Type B pancreatic cell (in vitro differentiated cells): Measurements from ENCODE around the gene DPYSL4. TPM values are rescaled to one million over a fixed set of nuclear protein-coding genes. Genes with fewer than 3 reads are reported as not detected.
"Not testable (repeated sequence)": the region's sequence is repeated elsewhere in the genome, so short reads cannot be mapped to it uniquely, and the experiment has no call there.

Experiments
- DNase-seq: peaks from one replicate; pipeline ENCODE4 v3.0.0; 2021; ENCODE audit warnings: mixed read lengths; ENCODE audit not compliant: unreplicated experiment; ENCODE audit errors: extremely low spot score
- H3K27ac Mint-ChIP-seq: 2 replicates; pipeline ENCODE4 v1.8.0; 2021; ENCODE audit warnings: mild to moderate bottlenecking, mixed read lengths
- H3K27me3 Mint-ChIP-seq: 2 replicates; pipeline ENCODE4 v1.8.0; 2021; ENCODE audit warnings: mixed read lengths
- H3K36me3 Mint-ChIP-seq: 2 replicates; pipeline ENCODE4 v1.8.0; 2021; ENCODE audit warnings: mixed read lengths
- H3K4me1 Mint-ChIP-seq: one replicate; pipeline ENCODE4 v1.8.0; 2021; ENCODE audit warnings: mixed read lengths; ENCODE audit not compliant: unreplicated experiment
- H3K4me3 Mint-ChIP-seq: 2 replicates; pipeline ENCODE4 v1.8.0; 2021; ENCODE audit warnings: mild to moderate bottlenecking, mixed read lengths
- H3K9me3 Mint-ChIP-seq: 2 replicates; pipeline ENCODE4 v1.8.0; 2021; ENCODE audit warnings: mixed read lengths
- total RNA-seq: library from RNA; stranded (reverse); gene quantifications from 2 replicates; pipeline ENCODE4 v1.2.1, GENCODE V29; 2021; ENCODE audit warnings: low replicate concordance
- TF ChIP-seq, protein P1 (sequence below): fragments of 200-600 bp; sonication (generic); conservative IDR thresholded peaks from 2 replicates; pipeline ENCODE4 v1.5.0; 2021; ENCODE audit warnings: antibody characterized with exemption, mild to moderate bottlenecking

DPYSL4 gene
- total RNA-seq, 1 donor from 2014 or later, result 61.9 TPM

DNA sequence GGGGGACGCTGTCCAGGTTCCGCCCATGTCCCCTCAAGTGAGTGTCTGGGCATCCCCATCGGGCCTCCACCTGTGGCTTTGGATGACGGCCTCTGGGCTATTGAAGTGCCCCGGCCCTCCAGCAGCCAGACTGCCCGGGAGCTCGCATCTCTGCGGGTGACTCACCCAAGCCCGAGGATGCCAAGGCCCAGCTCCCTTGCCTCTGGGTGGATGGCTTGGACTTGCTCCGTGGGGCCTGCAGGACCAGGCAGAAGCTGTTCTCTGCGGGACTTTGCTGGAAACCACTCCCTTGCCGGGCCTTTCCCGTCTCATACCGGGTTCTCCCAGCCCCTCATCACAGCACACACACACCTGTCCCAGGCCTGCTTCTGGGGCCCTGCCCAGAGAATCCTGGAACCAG, 22.4 kb downstream of the DPYSL4 start:
- no peaks in the 10 kb centered on the region for H3K4me1 Mint-ChIP-seq
- TF ChIP-seq, protein P1, sequence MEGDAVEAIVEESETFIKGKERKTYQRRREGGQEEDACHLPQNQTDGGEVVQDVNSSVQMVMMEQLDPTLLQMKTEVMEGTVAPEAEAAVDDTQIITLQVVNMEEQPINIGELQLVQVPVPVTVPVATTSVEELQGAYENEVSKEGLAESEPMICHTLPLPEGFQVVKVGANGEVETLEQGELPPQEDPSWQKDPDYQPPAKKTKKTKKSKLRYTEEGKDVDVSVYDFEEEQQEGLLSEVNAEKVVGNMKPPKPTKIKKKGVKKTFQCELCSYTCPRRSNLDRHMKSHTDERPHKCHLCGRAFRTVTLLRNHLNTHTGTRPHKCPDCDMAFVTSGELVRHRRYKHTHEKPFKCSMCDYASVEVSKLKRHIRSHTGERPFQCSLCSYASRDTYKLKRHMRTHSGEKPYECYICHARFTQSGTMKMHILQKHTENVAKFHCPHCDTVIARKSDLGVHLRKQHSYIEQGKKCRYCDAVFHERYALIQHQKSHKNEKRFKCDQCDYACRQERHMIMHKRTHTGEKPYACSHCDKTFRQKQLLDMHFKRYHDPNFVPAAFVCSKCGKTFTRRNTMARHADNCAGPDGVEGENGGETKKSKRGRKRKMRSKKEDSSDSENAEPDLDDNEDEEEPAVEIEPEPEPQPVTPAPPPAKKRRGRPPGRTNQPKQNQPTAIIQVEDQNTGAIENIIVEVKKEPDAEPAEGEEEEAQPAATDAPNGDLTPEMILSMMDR, result no peak
- no peak overlapping the region for H3K4me3 Mint-ChIP-seq
- H3K9me3 Mint-ChIP-seq, result peaks cover 6% of the 10 kb centered on the region
- H3K27me3 Mint-ChIP-seq, result no peaks in the 10 kb centered on the region
- peaks cover 5% of the 10 kb centered on the region for H3K36me3 Mint-ChIP-seq
- DNase-seq, result no peak
- H3K27ac Mint-ChIP-seq, result no peak overlapping the region

DNA sequence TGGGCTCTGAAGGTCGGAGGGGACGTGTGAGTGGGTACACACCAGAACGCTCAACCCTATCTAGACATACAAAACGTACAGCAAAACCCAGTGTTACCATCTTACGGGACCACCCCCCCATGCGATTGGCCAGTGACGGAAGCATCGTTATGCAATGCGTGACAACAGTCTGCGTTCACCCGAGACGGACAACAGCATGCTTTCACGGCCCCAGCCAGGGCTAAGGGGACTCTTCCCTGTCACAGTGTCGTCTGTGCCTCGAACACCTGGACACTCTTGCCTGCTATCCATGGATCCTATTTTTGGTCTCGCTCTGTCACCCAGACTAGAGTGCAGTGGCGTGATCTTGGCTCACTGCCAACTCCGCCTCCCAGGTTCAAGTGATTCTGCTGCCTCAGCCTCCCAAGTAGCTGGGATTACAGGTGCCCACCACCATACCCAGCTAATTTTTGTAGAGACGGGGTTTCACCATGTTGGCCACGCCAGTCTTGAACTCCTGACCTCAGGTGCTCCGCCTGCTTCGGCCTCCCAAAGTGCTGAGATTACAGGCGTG, 23.3 kb downstream of the DPYSL4 start:
- TF ChIP-seq, protein P1, result no peak
- H3K36me3 Mint-ChIP-seq, result peaks cover 5% of the 10 kb centered on the region
- no peaks in the 10 kb centered on the region for H3K27me3 Mint-ChIP-seq
- no peak for DNase-seq
- H3K4me1 Mint-ChIP-seq, result no peaks in the 10 kb centered on the region
- H3K9me3 Mint-ChIP-seq, result peaks cover 6% of the 10 kb centered on the region
- no peak overlapping the region for H3K4me3 Mint-ChIP-seq
- H3K27ac Mint-ChIP-seq, result no peak overlapping the region

DNA sequence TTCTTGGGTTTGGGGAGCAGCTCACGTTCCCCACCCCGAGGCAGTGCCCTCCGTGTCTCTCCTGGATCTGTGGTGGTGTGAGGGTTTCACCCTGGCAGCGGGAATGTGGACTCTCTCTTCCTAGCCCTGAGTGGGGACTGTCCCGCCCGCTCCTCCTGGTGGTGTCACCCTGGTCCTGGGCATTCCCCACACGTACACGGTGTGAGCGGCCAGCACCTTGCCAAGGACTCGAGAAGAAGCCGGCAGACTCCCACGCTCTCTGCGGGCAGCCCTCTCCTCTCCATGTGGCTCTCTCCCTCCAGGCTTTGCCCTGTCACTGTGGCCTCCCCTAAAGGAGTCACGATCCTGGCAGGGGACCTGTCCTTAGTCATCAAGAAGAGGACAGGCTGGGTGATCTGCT, 24.0 kb downstream of the DPYSL4 start:
- Mint-ChIP-seq H3K27me3 (no peaks in the 10 kb centered on the region), H3K27ac (no peak overlapping the region), H3K4me1 (no peaks in the 10 kb centered on the region), H3K36me3 (peaks cover 5% of the 10 kb centered on the region), H3K4me3 (no peak overlapping the region), H3K9me3 (peaks cover 6% of the 10 kb centered on the region)
- DNase-seq, result no peak
- TF ChIP-seq, protein P1, result no peak

DNA sequence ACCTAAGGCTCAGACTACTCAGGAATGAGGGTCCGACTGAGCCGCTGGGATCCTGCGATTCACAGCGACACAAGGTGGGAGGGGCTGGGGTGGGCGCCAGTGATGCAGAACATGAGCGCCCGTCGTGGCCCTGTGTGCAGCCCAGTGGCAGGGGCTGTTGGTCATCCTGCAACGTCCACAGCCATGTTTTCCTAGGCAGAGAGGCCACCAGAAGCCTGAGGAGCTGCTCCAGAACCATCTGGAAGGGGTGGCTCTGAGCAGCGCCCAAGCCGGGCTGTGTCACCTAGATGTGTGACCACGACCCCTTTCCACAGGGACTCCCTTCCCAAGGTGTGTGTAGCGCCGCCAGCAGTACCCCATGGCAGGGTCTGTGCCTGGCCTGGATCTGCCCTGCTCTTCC, 24.5 kb downstream of the DPYSL4 start:
- no peak overlapping the region for H3K4me3 Mint-ChIP-seq
- TF ChIP-seq, protein P1, result no peak

DNA sequence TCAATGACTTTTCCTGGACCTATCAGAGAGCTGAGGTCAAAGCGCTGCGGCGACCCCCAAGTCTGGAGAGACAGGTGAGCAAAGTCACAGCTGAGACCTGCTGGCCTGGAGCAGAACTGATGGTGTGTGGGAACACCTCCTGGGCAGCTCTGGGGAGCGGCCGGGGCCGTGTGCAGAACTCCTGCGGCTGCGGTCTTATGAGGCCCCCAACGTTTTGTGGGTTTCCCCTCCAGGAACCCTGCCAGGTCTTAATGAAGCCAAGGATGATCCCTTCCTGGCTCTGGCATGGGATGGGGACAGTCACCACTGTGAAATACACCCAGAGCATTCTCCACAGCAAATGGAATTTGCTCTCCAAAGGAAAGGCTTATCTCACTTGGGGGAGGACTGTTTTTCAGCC, 26.1 kb downstream of the DPYSL4 start:
- no peak for DNase-seq
- peaks cover 11% of the 10 kb centered on the region for H3K9me3 Mint-ChIP-seq
- peaks cover 8% of the 10 kb centered on the region for H3K36me3 Mint-ChIP-seq
- H3K4me1 Mint-ChIP-seq, result no peaks in the 10 kb centered on the region
- TF ChIP-seq, protein P1, result no peak
- H3K27ac Mint-ChIP-seq, result no peak overlapping the region
- no peak overlapping the region for H3K4me3 Mint-ChIP-seq
- H3K27me3 Mint-ChIP-seq, result no peaks in the 10 kb centered on the region

More for the DNA sequence above, 24.5 kb downstream of the DPYSL4 start:
- Mint-ChIP-seq H3K27ac (no peak overlapping the region), H3K36me3 (peaks cover 5% of the 10 kb centered on the region), H3K27me3 (no peaks in the 10 kb centered on the region), H3K4me1 (no peaks in the 10 kb centered on the region), H3K9me3 (peaks cover 6% of the 10 kb centered on the region)
- no peak for DNase-seq

DNA sequence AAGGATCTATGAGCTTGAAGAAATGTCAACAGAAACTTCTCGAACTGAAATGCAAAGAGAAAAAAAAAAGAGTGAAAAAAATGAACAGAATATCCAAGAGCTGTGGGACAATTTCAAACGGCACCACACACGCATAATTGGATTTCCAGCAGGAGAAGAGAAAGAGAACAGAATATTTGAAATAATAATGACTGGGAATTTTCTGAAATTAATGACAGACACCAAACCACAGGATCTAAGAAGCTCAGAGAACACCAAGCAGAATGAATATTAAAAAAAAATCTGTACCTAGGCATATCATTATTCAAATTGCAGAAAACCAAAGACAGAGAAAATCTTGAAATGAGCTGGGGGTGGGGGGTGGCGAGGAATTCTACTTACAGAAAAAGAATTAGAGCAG, 27.2 kb downstream of the DPYSL4 start:
- Mint-ChIP-seq H3K36me3 (peaks cover 8% of the 10 kb centered on the region), H3K27me3 (no peaks in the 10 kb centered on the region), H3K9me3 (peaks cover 11% of the 10 kb centered on the region), H3K27ac (no peak overlapping the region), H3K4me1 (no peaks in the 10 kb centered on the region), H3K4me3 (no peak overlapping the region)
- DNase-seq, result no peak
- TF ChIP-seq, protein P1, result no peak

DNA sequence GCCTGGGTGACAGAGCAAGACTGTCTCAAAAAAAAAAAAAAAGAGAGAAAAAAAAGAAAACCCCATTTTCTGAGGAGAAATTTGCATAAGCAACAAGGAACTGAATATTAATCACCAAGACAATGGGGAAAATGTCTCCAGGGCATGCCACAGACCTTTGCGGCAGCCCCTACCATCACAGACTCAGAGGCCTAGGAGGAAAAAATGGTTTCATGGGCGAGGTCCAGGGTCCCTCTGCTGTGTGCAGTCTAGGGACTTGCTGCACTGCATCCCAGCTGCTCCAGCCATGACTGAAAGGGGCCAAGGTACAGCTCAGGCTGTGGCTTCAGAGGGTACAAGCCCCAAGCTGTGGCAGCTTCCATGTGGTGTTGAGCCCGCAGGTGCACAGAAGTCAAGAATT, 29.7 kb downstream of the DPYSL4 start:
- peaks cover 11% of the 10 kb centered on the region for H3K9me3 Mint-ChIP-seq

More for the DNA sequence above, 29.7 kb downstream of the DPYSL4 start:
- not testable (repeated sequence) for H3K27ac Mint-ChIP-seq, H3K4me1 Mint-ChIP-seq, DNase-seq, H3K36me3 Mint-ChIP-seq, H3K27me3 Mint-ChIP-seq, H3K4me3 Mint-ChIP-seq
